ENCODE measurements around the gene MATK. TPM values are rescaled to one million over a fixed set of nuclear protein-coding genes. Genes with fewer than 3 reads are reported as not detected.
"Not testable (repeated sequence)": the region's sequence is repeated elsewhere in the genome, so short reads cannot be mapped to it uniquely, and the experiment has no call there.

The MATK gene
- total RNA-seq, 1 experiment from 2014 or later, result 0.86 TPM

GRCh38 chr19:3770136-3770999, 15.8 kb downstream of the MATK start:
- no peak for DNase-seq (ENCODE audit: low read depth)

GRCh38 chr19:3769494-3769893, 16.7 kb downstream of the MATK start:
- no peak for DNase-seq (ENCODE audit: low read depth)

- DNase-seq (ENCODE audit: low read depth), result no peak
These were observed 17.5 kb downstream of the MATK start for GRCh38 chr19:3768748-3769099.

- DNase-seq (ENCODE audit: low read depth), result no peak
These were observed 18.0 kb downstream of the MATK start for GRCh38 chr19:3768015-3768747.

GRCh38 chr19:3767050-3767449, 19.1 kb downstream of the MATK start:
- no peak for DNase-seq (ENCODE audit: low read depth)

- no peak for DNase-seq (ENCODE audit: low read depth)
These were observed 19.7 kb downstream of the MATK start for GRCh38 chr19:3766520-3766919.

GRCh38 chr19:3765757-3766156, 20.4 kb downstream of the MATK start:
- DNase-seq (ENCODE audit: low read depth), result not testable (repeated sequence)

GRCh38 chr19:3765121-3765520, 21.1 kb downstream of the MATK start:
- peak; percentile 50 for DNase-seq (ENCODE audit: low read depth)

- peak; percentile 100 for DNase-seq (ENCODE audit: low read depth)
These were observed 23.4 kb downstream of the MATK start, which contains the start of gene MRPL54 for GRCh38 chr19:3762501-3763459. TSS of gene MRPL54 (plus strand) at chr19:3762682. CDS start at chr19:3762701, 19 bp downstream.

GRCh38 chr19:3762130-3762473, 24.1 kb downstream of the MATK start:
- DNase-seq (ENCODE audit: low read depth), result no peak

GRCh38 chr19:3761382-3762129, 24.6 kb downstream of the MATK start, which contains the start of gene APBA3:
TSS of gene APBA3 (minus strand) at chr19:3761692. CDS start at chr19:3760264, 1,428 bp downstream.
- DNase-seq (ENCODE audit: low read depth), result peak; percentile 95

- no peak for DNase-seq (ENCODE audit: low read depth)
These were observed 25.3 kb downstream of the MATK start for GRCh38 chr19:3760871-3761361.

- no peak for DNase-seq (ENCODE audit: low read depth)
These were observed 26.5 kb downstream of the MATK start for GRCh38 chr19:3759482-3760254.

- not testable (repeated sequence) for DNase-seq (ENCODE audit: low read depth)
These were observed 27.9 kb downstream of the MATK start for GRCh38 chr19:3758297-3758696.

- not testable (repeated sequence) for DNase-seq (ENCODE audit: low read depth)
These were observed 28.5 kb downstream of the MATK start for GRCh38 chr19:3757705-3758104.

- no peak for DNase-seq (ENCODE audit: low read depth)
These were observed 32.4 kb downstream of the MATK start for GRCh38 chr19:3753631-3754410.

GRCh38 chr19:3752492-3752891, 33.7 kb downstream of the MATK start:
- DNase-seq (ENCODE audit: low read depth), result no peak

- no peak for DNase-seq (ENCODE audit: low read depth)
These were observed 34.9 kb downstream of the MATK start for GRCh38 chr19:3751236-3751635.

- no peak for DNase-seq (ENCODE audit: low read depth)
These were observed 36.0 kb downstream of the MATK start for GRCh38 chr19:3750211-3750610.

Measured in Daoy (cell line).